GM18907 (cell line): Measurements from ENCODE around the gene DPP10.
"Not testable (repeated sequence)": the region's sequence is repeated elsewhere in the genome, so short reads cannot be mapped to it uniquely, and the experiment has no call there.

ENCODE experiments used
- ATAC-seq: cut with Tn5 transposase; IDR thresholded peaks from one replicate; pipeline ENCODE4 v1.9.1; 2021; ENCODE audit warnings: mild to moderate bottlenecking, moderate library complexity; ENCODE audit not compliant: unreplicated experiment

Gene DPP10

DNA sequence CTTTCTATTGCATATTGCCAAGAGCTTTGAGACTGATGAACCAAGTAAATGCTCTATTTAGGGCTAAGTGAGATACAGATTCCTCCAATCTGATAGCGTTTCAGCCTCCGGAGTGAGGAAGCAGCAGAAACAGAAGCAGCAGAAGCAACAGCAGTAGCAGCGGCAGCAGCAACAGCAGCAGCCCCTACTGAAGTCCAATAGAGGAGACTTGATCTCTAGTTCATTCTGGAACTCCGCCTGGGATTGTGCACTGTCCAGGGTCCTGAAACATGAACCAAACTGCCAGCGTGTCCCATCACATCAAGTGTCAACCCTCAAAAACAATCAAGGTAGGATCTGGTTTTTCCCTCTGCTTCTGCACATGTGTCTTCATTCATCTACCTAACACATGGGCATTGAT is at the start of gene DPP10:
DPP10 (plus strand) TSS at position 132 of the 400 bp plus-strand sequence.
- no peak for ATAC-seq

DNA sequence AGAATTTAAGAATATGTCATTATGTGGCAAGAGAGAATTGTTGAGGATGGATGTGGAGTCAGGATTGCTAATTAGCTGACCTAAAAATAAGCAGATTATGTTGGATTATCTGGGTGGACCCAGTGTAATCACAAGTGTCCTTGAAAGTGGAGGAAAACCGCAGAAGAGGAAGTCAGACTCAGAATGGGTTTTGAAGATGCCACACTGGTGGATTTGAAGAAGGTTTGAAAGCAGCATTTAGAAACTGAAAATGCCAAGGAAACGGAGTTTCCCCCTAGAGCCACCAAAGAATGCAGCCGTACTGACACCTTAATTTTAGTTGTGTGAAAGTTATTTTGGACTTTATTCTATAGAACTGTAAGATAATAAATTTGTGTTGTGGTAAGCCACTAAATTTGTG is 41.6 kb upstream of the DPP10 start:
- no peak for ATAC-seq

DNA sequence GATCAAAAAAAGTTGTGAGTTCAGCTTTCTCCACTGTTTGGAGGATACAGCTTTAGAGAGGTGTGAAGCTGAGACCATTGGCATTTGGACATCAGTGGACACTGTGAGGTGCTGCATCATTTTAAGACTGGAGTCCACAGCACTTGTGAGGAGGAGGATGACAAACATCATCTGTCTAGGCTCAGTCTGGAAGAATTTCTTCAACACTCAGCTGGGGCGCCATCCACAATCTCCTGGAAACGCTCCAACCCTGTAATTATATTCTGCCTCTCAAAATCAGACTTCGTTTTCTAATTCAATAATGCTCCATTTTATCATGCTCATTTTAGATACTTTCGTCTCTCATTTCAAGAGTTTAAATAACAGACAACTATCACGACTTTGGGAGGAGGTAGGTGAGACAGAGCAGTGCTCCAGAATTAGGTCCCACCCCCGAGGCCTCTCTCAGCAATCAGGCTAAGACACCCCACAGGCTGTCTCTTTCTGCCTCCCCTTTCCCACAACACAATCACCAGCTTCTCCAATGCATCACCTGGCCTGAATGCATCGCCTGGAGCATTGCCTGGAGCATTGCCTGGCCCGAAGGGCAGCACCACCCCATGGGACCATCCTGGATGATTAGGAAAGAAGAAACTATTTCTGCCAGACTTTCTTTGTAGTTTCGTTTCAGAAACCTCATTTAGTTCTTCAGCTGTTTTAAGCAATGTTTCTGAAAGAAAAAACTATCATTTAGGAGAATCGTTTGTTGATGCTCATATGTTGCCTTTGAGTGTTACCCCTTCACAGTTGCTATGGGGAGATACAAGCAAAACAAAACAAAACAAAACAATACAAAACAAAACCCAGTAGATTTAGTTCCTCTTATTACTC is 37.0 kb upstream of the DPP10 start:
- ATAC-seq: no peak

DNA sequence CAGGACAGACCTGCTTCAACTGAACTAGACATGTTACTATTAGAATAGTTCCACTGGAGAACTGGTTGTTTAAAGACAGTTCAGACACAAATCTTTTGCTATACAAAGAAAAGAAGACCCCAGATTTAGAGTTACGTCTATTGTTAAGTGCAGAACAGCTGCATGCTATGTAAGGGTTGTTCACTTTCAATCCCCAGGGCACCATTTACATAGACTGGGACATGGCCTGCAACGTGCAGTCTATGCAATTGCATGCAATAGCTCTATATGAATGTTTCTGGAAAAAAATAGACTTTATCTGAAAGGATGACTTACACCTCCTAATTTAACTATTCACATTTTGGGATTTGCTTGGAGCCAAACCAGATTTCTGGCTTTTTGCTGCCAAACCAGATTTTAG is 36.1 kb upstream of the DPP10 start:
- no peak for ATAC-seq

DNA sequence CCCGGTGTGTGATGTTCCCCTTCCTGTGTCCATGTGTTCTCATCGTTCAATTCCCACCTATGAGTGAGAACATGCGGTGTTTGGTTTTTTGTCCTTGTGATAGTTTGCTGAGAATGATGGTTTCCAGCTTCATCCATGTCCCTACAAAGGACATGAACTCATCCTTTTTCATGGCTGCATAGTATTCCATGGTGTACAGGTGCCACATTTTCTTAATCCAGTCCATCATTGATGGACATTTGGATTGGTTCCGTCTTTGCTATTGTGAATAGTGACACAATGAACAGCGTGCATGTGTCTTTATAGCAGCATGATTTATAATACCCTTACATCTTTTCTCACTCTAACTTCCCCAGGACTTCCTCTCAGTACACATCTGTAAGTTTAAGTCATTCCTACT is 35.1 kb upstream of the DPP10 start:
- ATAC-seq: not testable (repeated sequence)

DNA sequence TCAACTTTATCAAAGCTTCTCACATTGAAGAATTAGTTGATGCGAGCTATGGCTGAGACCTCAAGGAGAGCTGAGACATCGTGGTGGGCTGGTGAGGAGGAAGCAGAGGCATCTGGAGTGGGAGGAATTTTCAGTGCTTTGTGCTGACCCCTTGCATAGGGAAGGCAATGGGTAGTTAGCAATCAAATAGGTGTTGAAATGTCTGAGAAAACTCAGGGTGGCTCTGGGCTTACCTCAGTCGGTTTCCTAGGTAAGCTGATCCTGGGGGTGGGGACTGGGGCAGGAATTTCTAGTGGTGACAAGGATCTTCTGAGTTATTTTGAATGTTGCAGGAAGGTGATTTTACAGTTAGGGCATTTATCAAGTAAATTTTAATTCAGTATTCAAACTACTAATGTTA is 20.7 kb upstream of the DPP10 start:
- ATAC-seq: no peak

DNA sequence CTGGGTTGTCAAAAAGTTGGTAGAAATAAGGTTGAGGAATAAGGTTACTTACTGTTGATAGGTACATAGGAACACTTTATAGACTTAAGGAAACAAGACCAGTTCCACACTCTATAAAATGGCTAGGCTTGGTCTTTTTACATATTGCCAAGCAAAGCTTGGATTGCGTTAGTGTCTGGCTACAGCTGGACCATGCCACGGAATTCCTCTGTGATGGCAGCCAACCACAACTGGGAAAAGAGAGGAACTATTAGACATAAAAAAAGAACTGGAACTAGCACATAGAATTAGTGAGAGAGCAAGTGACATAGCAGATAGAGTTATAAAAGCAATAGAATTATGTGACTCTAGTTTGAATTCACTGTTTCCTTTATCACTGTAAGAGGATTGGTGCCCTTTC is 17.7 kb upstream of the DPP10 start:
- ATAC-seq: no peak

DNA sequence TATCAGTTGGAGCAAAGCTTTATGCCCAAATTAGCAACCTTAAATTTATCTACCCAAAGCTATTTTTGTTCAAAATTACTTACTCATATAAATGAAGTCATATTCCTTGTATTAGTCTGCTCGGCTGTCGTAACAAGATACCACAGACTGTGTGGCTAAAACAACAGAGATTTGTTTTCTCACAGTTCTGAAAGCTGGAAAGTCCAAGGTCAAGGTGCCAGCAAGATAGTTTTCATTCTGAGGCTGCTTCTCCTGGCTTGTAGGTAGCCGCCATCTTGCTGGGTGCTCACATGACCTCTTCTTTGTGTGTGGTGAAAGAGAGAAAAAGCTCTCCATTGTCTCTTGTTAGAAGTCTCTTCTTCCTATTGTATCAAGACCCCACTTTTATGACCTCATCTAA is 15.7 kb upstream of the DPP10 start:
- no peak for ATAC-seq

DNA sequence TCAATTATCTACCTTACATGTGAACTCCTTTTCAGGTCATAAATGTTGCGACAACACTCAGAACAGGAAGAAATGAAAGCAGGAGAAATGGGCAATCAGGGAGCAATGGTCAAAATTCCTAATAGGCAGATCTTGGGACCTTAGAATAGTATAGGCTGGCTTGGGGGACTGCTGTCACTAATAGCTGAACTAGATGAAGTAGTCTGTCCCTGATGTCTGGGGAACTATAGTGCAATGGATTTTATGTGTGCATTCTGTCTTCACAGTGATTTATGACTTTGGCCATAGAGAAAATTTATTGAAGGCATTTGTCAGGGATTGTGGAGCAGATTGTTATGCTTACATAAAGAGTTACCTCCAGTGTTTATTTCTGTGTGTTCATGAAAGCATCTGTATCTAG is 6.1 kb upstream of the DPP10 start:
- no peak for ATAC-seq

DNA sequence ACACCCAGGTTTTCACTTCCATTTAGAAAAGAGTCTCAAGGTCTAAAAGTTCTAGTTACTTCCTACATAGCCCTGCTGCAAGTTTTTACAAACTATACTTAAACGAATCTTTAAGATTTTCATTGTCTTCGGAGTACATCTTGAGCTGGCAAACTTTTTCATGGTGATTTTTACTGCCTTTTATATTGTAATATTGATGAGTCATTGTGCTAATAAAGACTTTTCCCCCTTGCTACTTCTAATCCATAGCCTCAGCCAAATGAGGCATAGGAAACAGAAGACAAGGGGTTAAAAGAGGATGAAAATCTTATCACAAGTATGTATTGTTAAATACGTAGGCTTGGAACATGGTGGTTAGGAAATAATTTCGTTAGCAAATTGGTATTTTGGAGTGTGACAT is 4.1 kb downstream of the DPP10 start:
- no peak for ATAC-seq

DNA sequence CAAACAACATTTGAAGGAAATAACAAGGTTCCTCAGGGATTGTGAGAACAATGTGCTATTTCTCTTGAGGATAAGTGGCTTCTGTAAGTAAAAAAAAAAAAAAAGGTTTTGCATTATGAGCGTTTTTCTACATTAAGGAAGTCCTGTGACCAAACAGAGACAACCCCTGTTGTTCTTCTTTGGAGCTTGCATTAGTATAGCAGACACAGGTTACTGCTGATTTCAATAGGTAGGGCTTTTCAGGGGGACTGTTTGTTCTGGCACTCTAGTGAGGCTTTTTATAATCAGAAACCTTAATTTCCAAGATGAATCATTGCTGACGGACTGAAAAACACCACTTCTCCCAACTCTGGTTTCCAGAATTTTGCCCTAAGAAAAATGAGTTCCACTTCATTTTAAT is 8.2 kb downstream of the DPP10 start:
- no peak for ATAC-seq

DNA sequence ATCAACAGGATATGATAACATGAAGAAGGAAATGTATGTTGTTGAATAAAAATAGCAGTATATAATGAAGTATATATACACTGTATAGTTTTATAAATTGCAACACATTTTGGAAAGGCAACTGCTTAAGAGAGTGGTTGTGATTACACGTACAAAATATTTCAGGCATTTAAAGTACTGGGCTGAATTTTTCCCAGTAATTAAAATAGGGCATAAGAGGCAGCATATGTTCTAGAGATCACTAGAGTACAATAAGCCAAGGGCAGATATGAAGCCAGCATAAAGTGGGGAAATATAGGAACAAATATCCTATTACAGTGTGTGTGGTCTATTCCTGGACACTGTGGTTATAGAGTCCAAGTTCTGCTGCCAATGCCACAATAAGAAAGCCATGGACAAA is 14.1 kb downstream of the DPP10 start:
- no peak for ATAC-seq

DNA sequence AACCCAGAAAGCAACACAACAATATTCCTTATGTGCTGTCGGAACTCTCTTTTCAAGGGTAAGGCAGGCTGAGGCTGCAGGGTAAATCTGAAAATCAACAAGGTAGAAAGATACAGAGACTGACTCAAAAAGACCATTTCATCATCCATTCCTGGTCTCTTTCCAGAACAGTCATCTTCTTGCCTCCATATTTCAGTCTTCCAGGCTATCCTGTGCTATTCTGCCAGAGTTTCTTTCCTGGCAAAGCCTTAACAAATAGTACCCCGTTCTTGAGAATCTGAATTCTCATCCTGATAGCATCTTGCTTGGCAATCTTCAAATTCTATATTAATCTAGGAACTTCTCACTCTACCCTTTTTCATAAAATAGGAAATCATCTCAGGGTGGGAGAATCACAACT is 15.5 kb downstream of the DPP10 start:
- ATAC-seq: no peak

DNA sequence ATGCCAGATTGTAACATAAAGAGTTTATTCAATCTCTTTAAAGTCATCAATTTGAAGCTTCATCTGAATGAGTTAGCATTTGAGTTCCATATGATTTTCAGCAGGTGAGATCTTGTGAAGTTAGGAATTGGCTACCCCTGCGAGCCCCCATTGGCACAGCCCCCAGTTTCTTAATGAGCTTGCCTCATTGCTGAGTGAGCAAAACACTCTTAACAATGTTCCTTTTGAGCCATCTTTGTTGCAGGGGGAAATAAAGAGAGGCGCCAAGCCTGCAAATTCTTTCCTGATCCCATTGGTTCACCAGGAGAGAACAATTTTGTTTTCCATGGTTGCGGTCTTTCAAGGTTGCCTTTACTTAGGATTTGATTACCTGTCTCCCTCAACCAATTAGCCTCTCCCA is 18.7 kb downstream of the DPP10 start:
- no peak for ATAC-seq

DNA sequence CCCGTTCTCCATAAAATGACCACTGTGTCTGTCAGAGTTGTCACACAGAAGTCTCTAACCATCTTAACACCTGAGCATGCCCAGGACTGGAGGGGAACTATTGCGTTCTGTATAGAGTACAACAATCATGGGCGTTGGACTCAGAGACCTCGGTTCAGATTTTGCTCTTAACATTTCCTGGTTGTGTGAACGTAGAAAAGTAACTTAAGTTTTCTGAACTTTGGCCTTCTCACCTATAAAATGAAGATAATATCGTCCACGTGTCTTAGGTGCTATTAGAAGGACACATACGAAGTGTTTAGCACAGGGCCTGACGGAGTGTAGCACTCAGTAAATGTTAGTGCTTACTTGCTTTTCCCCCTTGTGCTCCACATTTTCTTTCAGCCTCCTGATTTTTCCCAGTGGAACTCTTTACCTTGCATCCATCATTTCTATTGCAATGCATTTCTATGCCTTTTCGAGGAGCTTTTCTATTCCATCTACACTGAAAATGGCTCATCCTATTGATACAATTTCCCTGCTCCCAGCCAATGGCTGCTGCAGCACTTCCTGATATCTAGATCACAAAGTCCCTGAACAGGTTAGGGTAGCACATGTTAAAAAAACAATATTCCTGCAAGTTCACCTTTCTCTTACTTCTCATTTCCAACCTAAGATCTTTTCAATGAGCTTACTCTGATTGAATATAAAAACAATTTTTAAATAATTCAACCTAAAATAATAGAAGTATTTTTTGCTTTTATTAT is 22.7 kb downstream of the DPP10 start:
- ATAC-seq: no peak

DNA sequence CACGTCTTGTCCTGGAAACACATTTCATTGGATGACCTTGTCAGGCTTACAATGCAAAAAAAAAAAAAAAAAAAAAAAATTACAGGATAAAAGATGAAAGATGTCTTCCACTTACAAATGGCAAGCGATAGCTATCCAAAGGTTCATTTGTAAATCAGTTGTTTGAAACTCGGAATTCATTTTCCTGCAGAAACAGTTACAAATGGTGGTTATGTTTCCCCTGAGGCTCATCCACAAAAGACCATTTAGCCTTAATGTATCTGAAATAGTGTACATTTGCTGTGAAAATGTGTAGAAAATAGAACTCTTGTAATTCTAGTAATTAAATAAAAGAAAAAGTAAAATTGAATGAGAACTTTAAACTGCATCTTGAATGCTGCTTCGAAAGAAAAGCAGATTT is 25.9 kb downstream of the DPP10 start:
- no peak for ATAC-seq

DNA sequence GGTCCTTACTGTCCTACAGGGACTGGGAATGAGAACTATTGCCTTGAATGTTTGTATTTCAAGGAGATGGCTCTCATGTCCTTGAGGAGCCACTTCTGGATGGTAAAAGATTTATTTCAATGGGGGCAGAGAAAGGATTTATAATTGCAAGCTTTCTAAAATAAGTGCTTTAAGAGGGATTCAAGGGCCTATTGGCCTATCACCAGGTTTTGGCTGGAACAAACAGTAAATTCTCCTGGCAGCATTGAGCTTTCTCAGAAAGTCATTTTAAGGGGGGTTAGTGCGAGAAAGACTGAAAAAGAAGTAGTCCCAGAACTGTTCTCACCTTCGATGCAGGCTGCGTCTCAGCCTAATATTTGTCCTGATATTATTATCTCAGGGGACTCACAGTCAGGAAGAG is 29.8 kb downstream of the DPP10 start:
- ATAC-seq: no peak

DNA sequence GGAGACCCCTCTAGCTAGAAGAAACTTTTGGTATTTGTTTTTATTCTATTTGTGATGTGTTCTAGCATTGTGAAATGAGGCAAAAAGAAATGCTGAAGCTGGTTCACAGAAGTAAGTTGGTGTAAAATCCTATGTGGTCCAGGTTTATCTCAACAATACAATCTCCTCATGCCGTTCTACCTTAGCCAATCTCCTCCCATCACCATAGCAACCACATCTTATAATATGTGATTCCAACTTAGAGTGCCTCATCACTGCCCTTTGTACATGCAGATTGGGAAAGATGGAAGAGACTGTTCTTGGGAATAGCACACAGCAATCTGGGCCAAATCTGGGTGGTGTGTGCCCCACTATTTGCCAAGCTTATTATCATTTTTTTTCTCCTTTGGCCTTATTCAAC is 30.3 kb downstream of the DPP10 start:
- no peak for ATAC-seq

DNA sequence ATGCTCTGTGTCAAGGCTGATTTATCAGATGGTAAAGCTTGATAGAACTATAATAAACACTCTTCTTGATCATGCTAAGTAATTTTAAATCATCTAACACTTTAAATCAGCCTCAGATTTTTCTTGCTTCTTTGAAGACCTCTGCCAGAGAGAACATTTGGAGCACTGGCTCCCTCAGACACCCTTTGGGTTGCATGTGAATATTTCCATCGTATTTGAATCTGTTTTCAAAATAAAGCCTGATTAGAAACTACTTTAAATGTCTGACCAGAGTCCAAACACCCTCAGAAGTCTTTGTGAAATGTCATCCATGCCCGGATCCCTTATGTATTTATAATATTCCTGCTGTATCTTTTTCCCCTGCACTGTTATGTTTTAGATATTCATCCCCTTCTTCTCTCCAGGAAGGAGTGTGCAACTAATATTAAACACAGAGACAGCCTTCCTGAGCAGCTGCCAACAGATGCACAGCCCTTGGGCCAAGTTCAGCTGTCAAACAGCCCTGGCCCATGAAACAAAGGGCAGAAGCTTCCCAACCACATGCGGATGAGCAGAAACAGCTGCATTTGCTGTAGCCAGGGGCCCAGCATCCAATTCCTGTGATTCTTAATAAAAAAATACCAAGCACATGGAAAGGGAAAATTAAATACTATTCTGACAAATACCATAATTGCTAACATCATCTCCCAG is 46.5 kb downstream of the DPP10 start:
- ATAC-seq: no peak

DNA sequence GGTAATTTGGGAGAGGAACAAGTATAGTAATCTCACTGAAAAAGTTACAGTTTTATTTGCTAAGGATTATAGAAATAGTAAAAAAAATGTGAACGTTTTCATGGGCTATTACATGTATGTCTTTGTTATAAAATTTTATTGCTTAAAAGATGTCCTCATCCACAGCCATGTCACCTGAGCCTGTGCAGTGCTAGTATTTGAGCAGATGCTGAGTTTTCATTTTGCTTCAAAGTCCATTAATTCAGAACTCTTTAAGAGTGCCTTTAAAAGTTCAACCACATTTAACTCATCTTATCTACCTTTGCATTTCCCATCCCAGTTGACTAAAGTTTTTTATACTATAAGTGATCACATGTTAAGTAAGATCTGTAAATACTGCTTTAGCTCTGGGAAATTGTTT is 52.6 kb downstream of the DPP10 start:
- no peak for ATAC-seq

DNA sequence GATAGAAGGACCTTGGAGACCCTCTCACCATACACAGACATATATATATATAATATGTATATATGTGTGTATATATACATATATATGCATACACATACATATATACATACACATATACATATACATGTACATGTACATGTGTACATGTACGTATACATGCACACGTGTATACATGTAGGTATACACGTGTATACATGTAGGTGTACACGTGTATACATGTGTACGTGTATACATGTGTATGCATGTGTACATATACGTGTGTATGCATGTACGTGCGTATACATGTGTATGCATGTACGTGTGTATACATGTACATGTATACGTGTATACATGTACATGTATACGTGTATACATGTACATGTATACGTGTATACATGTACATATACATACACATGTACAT is 54.5 kb downstream of the DPP10 start:
- no peak for ATAC-seq

DNA sequence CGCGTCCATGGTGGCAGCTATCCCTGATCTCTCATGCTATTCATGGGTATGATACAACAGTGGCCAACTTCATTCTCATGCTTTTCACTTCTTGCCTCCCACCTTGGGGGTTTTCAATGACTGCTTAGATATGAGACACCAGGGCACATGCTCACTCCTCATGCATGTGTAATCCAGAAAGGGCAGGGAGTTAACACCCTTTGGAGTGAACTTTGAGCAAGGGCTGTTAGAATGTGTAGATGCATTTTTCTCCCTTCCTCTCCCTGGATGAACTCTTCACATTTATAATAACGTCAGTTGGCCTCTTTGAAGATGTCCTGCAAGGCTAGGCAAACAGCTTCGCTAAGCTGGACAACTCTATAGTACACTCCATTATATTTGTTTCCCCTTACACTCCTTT is 56.7 kb downstream of the DPP10 start:
- no peak for ATAC-seq
